Activated naive CD8-positive, alpha-beta T cell treated with anti-CD3 and anti-CD28 coated beads, Interleukin-2, amount 50 U/mL, for 16 hours (primary cell): ENCODE results near the gene PFDN2.
"Not testable (repeated sequence)": the region's sequence is repeated elsewhere in the genome, so short reads cannot be mapped to it uniquely, and the experiment has no call there.

Experiments
- DNase-seq: peaks from one replicate; pipeline ENCODE4 v3.0.0-alpha.2; 2020; ENCODE audit warnings: low read depth, low spot score

Gene PFDN2

DNA sequence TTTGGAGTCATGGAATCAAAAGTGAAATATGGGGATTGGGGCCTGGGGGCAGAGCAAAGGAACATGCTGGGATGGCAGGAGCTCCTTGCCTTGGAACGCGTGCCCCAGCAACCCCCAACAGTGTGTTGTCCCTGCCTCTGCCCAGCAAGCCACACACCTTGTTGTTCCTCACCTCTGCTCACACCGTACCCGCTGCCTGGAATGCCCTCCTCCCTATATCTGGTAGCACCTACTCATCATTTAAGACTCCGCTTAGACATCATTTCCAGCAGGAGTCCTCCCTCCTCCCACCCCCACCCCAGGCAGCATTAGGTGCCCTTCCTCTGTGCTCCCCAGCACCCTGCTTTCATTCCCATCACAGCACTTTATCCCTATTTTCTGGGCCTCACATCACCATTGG is 36.3 kb downstream of the PFDN2 start:
- no peak for DNase-seq

DNA sequence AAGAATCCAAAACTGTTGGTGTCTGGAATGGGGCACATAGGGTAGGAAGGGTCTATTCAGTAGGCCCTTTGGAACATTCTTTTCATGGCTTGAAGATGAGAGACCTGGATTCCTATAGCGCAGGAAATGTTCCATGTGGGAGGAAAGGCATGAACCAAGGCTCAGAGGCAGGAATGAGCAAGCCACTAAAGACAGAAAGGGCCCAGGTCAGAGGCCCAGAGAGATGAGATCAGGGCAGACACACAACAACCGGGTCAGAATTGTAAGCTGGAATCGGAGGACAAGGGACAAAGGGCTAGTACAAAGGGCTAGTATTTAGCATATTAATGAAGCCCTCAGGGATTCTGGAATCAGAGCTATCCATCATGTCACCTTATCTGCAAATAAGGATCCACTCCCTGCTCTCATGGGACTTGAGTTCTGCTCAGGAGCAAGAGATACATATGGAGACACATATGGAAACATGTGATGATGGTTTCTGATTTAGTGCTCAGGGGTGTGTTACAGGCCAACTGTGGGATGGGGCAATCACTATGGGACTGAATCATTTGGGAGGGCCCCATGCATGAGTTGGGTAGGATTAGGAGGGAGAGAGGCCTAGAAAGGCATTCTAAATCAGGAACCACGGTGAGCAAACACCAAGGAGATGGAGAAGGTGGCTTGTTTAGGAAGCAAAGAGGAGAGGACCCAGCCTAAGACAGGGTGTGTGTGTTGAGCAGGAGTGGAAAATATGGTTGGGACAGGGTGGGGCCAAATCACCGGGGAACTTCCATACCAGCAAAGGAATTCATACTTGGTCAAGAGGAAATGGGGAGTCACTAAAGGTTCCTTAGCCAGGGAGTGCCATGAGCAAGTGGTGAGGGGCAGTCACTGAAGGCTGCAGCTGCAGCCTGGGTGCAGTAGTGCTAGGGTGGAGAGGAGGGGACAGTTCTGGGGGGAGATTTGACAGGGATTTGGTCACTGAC is 37.1 kb downstream of the PFDN2 start:
- no peak for DNase-seq

DNA sequence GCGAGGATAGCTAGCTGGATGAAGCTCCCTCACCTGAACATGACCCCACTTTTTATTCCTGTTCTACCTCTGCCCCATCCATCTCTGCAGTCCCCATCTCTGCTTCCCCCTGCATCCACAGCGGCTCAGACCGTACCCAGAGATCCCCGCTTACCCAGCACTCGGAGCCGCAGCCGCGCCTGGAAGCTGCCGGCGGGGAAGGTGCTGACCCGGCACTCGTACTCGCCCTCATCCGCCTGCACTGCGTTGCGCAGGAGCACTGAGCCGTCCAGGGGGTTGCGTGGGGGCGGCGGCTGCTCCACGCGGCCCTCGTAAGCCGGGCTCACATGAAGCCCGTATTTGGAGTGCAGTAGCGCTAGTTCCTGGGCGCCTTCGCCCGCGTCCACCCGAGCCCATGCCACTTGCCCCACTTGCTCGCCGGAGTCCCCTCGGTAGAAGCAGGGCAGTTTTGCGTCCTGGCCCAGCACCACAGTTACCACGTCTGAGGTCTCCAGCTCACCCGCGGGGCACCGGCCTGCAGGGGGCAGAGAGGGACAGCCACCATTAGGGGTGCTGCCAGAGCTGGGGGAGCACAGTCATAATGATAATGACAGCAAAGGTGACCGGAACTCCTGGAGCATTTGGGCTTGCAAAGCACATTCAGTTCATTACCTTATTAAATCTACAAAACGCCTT is 38.3 kb downstream of the PFDN2 start:
- DNase-seq = no peak

DNA sequence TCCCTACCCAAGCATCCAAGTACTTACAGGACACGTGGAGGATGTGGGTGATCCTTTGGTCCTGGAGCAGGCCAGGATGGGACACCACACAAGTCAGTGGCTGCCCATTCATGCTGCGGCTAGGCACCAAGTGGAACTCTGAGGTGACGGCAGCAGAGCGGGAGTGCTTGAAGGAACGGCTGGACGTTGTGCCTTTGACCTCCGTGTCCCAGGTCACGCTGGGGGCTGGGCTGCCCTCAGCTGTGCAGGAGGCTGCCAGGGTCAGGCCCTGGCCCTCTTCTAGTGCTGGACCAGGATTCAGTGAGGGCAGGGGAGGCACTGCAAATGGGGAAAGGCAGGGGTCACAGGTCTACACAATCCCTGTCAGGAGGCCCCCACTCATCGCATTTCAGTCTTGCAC is 40.4 kb downstream of the PFDN2 start:
- no peak for DNase-seq

DNA sequence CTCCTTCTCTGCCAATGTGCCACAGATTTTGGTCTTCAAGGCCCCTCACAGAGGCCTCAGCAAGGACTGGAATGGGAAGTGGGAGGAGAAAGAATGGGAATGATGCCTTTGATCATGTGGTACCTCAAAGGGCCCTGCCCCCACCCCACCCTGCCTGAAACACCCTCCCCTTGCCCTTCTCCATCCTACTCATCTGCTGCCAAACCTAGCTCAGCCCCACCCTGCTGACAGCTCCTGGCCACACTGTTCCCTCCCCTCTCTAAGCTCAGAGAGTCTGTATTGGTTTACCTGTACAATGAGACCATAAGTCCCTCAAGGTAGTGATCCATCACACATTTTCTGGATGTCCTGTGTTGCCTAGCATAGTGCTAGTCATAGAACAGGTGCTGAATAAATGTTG is 41.4 kb downstream of the PFDN2 start:
- no peak for DNase-seq

DNA sequence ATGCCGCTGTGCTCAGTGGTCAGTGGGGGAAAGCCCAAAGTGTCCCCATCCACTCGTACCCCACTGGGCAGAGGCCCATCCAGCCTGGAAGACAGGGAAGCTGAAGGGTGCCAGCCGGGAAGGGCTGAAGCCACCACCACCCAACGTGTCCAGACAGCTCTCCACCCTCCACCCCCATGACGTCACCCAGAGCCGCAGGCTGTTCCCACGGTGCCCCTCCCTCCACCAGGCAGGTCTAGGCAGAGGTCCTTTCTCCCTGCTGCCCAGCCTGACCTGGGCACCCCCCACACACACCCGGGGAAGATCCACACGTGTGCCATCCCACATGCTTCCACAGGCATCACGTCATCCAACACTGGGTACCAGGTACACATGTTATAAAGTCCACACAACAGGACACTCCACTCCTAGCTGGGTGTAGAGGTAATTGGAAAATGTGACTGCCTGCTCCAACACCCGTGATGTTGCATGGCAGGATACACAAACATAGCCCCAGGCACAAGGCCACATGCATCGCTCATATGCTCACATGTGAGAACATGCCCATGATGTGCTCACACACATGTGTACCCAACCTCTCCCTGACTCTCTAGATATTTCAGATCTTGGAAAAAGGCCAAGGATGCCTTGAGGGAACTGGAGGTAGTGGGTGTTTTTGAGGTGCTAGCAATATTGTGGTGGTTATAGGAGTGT is 43.0 kb downstream of the PFDN2 start:
- DNase-seq = no peak

DNA sequence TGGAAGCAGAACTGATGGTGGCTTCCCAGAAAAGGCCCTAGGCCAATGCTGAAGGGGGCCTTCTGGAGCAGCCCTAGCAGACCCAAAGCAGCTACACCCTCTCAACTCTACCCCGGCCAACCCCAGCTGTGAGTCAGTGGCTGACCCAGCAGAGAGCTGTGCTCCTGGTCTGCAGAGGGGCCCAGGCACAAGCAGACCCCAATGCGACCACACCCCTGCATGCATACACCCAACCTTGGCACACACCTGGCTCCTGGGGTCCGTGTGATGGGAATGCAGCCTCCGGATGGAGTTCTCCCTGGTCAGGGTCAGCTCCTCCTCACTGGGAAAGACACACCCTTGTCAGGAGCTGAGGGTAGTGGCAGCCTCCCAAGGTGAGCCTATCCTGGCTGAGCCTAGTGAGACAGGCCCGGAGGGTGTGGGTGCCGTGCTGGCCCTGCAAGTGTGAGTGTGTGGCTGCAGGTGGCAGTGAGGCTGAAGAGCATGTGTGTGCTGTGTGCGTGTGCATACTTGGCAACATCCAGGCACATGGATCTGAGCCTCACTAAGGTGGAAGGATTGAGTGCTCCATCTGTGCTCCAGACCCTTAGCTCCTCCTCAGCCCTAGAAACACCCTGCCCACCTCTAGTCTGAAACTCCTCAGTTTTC is 44.2 kb downstream of the PFDN2 start:
- DNase-seq = no peak

DNA sequence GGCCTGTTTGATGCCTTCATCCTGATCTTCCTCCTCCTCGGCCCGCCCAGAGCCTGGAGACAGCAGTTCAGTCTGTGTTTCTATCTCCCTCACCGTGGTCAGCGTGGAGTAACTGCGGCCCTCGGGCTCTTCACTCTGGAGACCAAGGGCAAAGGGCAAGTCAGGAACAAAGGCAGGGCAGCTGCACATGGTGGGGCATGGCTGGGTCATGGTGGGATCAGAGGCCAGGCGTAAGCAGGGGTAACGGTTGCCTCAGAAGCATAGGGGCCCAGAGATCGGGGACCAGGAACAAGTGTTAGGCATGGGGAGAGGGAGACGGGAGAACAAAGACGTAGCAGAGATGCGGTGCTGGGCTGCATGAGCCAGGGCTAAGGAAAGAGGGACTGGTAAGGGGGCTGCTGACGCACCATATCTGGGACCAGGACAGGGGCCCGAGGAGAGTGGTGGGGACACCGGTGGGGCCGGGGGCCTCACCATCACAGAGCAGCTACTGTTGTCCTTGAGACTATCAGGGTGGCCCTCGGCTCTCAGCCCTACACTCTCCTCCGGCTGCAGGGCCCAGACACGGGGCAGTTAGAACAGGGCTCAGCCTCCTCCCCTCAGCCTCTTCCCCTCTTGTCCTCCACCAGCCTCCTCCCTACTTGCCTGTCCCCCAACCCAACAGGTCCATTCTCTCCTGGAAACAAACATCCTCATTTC is 44.9 kb downstream of the PFDN2 start:
- DNase-seq = no peak

DNA sequence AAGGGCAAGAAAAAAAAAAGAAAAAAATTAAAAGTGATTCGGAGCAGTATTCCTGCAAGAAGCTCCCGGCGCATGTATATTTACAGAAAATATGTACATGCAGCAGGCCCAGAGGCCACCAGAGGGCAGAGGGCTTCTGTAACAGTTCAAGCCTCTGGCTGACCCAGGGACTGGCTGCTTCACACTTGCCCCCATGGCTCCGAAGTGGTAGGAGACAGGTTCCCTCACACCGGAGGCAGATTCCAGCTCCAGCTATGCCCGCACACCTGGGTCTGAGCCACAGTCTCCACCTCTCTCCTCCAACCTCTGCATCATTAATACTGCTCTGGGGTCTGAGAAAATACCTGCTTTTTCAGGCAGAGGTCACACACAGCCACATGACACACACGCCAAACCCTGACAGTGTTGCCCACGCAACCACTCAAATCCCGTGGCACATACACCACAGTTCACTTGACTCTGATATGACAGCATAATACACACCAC is 45.9 kb downstream of the PFDN2 start:
- no peak for DNase-seq

DNA sequence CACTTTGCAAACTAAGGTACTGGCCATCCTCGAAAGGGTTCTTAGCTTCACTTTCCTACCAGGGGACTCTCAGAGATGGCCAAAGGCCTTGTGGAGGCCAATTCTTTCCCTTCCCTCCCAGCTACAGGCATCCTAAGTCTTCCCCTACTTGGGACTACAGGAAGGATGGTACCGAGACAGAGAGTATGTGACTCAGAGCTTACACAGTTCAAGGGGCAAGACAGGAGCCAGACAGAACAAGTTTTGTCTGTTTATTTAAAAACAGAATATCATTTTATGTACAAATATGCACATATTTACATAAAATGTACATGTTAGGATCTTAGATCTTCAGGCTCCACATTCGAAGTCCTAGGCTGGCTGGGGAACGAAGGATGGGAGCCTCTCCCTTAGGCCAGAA is 47.1 kb downstream of the PFDN2 start:
- DNase-seq = no peak

DNA sequence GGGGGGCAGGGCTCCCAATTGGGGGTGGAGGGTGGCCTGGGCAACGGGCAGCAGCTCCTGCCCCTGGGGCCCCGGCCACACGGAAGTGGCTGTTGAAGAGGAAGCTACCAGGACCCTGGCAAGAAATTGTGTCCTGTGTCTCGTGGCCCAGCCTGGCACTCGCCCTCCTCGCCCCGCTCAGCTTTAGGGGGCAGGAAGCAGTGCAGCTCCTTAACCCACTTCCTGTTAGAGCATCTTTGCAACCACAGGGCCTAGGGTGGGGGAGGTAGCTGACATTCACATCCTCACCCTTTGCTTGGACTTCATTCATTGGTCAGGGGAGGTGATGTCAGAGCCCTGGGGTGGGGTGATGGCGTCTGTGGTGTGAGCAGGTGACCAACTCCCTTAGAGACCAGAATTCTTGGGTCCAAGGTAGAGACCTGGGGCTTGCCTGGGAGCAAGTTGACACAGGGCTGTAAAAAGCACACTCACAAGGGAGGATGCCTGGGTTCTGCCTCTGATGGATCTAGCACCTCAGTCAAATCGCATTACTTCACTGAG is 48.0 kb downstream of the PFDN2 start, which contains the start of gene ARHGAP30:
Gene ARHGAP30, minus strand, starts transcription at position 161 of the 540 bp plus-strand sequence. CDS start 267 bp downstream, outside the sequence.
- DNase-seq = peak; percentile 45

DNA sequence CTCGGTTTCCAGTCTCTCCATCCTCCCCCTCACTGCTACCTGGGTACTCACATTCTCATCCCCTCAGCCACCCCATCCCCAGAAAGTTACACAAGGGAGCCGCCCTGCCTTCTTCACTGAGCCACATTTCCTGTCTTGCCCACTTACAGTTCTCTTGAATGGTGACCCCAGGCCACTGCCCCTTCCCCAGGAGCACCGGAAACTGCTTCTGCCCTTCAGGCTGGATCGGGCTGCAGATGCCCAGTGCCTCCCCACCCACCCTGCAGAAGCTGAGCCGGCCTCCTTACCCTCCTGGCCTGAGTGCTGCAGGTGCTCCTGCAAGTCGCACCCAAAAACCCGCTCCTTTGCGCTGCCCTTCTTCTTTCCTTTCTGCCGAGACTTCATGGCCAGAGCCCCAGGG is 48.6 kb downstream of the PFDN2 start:
- no peak for DNase-seq

DNA sequence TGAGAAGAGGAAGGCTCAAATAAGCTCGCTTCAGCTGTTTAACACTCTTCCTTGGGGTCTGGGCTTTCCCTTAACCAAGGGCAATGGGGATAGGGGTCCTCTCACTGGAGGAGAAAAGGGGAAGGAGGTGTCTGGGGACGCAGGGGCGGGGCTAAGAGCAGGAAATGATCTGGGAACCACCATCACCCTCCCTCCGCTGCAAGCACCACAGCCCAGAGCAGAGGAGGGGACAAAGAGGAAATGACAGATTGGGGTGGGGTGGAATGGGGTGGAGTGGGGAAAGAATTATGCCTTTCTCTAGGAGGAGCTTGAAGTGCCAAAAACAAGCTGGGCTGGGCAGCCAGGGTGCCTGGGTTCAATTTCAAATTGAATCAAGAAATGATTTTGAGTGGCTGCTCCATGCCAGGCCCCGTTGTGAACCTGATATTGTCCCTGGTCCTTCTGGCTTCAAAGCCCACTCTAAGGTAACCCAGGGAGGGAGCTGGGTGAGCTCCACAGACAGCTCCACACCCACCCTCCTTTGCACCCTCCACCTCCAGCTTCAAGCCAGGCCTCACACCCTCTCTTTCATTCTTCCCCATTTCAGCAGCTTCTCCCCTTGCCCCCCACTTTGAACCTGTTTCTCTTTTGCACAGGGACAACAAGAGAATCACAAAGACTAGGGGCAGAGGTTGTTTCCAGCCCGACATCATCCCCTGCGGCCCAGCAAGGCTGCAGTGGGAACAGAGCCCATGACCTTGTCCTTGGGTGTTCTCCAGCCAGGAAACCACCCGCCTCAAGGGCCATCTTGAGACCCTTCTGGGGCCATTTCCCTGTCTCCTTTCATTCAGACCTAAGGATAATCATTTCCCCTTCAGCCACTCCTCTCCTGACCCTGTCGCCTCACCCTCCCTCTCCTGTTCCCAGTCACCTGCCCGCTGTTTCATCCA is 49.3 kb downstream of the PFDN2 start:
- DNase-seq = peak; percentile 37

DNA sequence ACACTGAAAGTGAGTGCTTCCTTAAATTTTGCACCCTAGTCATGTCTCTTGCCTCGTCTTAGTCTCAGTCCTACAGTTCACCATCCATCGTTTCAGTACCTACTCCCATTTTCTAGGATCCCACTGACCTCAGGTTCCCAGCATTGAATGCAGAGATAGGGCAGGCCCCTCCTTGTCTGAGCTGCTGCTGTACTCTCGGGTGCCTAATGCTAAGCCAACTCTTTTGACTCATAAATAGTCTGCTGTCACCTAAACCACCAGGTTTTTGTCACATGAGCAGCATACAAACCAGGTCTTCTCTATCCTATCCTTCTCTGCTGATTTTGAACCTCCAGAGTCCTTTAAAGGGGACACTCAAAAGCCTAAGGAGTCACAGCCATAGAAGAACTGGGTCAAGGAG is 51.1 kb downstream of the PFDN2 start:
- no peak for DNase-seq

DNA sequence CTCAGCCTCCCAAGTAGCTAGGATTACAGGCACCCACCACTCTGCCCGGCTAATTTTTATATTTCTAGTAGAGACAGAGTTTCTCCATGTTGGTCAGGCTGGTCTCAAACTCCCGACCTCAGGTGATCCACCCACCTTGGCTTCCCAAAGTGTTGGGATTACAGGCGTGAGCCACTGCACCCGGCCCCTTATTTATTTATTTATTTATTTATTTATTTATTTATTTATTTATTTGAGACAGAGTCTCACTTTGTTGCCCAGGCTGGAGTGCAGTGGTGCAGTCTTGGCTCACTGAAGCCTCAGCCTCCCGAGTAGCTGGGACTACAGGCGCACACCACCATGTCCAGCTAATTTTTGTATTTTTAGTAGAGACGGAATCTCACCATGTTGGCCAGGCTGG is 52.2 kb downstream of the PFDN2 start:
- not testable (repeated sequence) for DNase-seq

DNA sequence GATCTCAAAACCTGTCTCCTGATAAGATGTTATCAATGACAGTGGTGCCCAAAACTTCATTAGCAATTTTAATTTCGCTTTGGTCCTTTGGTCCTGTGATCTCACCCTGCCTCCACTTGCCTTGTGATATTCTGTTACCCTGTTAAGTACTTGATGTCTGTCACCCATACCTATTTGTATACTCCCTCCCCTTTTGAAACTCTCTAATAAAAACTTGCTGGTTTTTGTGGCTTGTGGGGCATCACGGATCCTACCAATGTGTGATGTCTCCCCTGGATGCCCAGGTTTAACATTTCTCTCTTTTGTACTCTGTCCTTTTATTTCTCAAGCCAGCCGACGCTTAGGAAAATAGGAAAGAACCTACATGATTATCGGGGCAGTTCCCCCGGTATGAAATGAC is 53.9 kb downstream of the PFDN2 start:
- DNase-seq = not testable (repeated sequence)

DNA sequence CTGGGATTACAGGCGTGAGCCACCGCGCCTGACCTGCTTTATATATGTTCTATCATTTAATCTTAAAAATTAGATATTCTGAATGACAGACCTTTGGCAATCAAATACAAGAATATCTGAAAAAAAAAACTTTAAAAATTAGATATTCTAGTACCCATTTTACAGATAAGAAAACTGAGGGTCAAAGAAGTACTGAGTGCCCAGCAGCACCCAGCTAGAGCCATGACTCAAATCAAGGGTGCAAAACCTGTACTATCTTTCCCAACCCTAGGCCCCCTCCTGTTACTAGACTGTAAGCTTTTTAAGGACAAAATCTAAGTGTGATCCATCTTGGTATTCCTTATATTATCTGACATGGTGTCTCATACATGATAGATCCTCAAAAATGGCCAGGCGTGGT is 56.4 kb downstream of the PFDN2 start:
- DNase-seq = no peak

DNA sequence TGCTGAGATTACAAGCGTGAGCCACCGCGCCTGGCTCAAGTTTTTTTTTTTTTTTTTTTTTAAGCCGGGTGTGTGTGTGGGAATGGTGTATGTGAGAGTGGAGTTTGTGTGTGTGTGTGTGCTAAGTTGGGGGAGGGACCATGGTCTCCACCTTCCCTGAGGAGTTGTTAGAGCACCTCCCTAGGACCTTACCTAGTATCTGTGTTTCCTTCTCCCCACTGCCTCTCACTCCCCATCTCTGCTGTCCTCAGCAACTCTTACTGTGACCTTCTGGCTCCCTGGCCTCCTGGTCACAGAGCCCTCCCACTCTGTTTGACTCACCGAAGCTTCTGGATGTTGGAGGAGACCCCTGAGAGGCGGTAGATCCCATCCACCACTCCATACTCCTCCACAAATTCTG is 58.5 kb downstream of the PFDN2 start:
- DNase-seq = no peak

DNA sequence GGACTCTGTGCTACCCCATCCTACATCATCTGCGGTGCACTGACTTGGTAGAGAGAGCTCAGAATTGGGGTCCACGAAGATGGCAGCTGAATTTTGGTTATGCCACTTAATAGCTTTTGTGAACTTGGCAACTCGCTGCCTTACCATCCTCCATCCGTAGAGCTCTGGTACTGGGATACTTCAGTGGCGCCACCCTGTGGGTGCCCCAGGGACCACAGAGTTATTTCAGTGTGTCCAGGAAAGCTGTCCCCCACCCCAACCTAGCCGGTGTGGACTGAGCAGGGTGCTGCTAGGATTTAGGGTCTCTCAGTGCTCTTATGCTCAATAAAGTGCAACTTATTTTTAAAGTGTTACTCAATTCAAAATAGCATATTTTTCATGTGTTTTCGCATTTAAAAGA is 63.0 kb downstream of the PFDN2 start:
- DNase-seq = no peak

DNA sequence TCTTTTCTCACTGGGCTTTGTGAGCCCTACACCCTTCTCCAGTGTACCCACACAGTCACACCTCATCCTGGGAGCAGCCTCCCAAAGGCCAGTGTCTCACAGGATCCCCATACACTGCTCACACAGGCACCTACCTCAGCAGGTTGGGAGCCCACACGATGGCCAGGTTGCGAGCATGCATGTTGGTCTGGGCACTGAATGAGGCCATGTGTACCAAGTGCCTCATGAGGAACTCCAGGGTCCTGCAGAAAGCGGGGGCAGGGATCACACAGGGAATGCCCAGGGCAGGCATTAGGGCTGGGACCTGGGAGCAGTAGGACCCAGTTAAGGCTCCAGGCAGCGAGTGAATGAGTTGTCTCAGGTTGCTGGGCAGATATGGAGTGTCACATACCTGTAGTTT is 63.6 kb downstream of the PFDN2 start:
- DNase-seq = no peak
